Upper lobe of left lung (tissue), 4 donors: ENCODE measurements around the gene ZFYVE9.

Experiments used
- EP300 ChIP-seq, 4 donors: sonication (generic); formaldehyde crosslinking; IDR thresholded peaks; one replicate each; pipeline ENCODE4 v1.5.1; 2017; ENCODE audit warnings: antibody characterized with exemption in 4 of 4, control low read depth in 2 of 4
- POLR2A ChIP-seq, 4 donors: fragments of 450-650 bp; IDR thresholded peaks; one replicate each; pipeline ENCODE4 v1.5.1; 2016 to 2017; ENCODE audit warnings: antibody characterized with exemption in 4 of 4, mild to moderate bottlenecking in 2 of 4
- TF ChIP-seq, protein P1 (sequence below), 6 experiments: fragments of 450-650 bp in 4 of 6; fragments of 200-600 bp in 2 of 6; sonication (generic) in 2 of 6; IDR thresholded peaks; one replicate each; pipeline ENCODE4 v1.5.1; 2016 to 2019; ENCODE audit warnings: antibody characterized with exemption in 6 of 6

- no peak for TF ChIP-seq EP300 (IDR thresholded peaks at IDR 0.05)
- TF ChIP-seq, protein P1, sequence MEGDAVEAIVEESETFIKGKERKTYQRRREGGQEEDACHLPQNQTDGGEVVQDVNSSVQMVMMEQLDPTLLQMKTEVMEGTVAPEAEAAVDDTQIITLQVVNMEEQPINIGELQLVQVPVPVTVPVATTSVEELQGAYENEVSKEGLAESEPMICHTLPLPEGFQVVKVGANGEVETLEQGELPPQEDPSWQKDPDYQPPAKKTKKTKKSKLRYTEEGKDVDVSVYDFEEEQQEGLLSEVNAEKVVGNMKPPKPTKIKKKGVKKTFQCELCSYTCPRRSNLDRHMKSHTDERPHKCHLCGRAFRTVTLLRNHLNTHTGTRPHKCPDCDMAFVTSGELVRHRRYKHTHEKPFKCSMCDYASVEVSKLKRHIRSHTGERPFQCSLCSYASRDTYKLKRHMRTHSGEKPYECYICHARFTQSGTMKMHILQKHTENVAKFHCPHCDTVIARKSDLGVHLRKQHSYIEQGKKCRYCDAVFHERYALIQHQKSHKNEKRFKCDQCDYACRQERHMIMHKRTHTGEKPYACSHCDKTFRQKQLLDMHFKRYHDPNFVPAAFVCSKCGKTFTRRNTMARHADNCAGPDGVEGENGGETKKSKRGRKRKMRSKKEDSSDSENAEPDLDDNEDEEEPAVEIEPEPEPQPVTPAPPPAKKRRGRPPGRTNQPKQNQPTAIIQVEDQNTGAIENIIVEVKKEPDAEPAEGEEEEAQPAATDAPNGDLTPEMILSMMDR (IDR thresholded peaks at IDR 0.05), result no peak
- no peak for TF ChIP-seq POLR2A (IDR thresholded peaks at IDR 0.05)
Measured at GRCh38 chr1:52203935-52204625, 62.2 kb downstream of the ZFYVE9 start.
